GM12878 (cell line): ENCODE measurements around the gene TNPO2. TPM values are rescaled to one million over a fixed set of nuclear protein-coding genes. Genes with fewer than 3 reads are reported as not detected.
A peak's percentile ranks its signal among the peaks of the same experiment; 100 is the strongest.

Experiments used
- BRCA1 ChIP-seq: IDR thresholded peaks from 2 replicates; pipeline ENCODE4 v1.6.1; 2011; ENCODE audit warnings: low read depth, low read length, improper control_type of control experiment
- CHD1 ChIP-seq: IDR thresholded peaks from 2 replicates; pipeline ENCODE4 v1.6.1; 2012; ENCODE audit warnings: low read depth, low read length, improper control_type of control experiment
- DPF2 ChIP-seq: fragments of 450-650 bp; IDR thresholded peaks from 2 replicates; pipeline ENCODE4 v1.6.1; 2017; ENCODE audit warnings: mild to moderate bottlenecking
- EED ChIP-seq: sonication (generic); IDR thresholded peaks from 2 replicates; pipeline ENCODE4 v1.6.1; 2016; ENCODE audit warnings: antibody characterized with exemption, low read depth
- HCFC1 ChIP-seq: fragments of 150-350 bp; IDR thresholded peaks from 2 replicates; pipeline ENCODE4 v1.6.1; 2014; ENCODE audit warnings: low read length
- IKZF1 ChIP-seq: fragments of 450-650 bp; conservative IDR thresholded peaks from 2 replicates; pipeline ENCODE4 v1.6.1; 2017; ENCODE audit warnings: antibody characterized with exemption, mild to moderate bottlenecking
- MEF2B ChIP-seq: fragments of 450-650 bp; IDR thresholded peaks from 2 replicates; pipeline ENCODE4 v1.6.1; 2018; ENCODE audit warnings: mild to moderate bottlenecking, moderate library complexity; ENCODE audit not compliant: partially characterized antibody, poor library complexity, severe bottlenecking
- MYB ChIP-seq: fragments of 150-350 bp; IDR thresholded peaks from 2 replicates; pipeline ENCODE4 v1.6.1; 2014; ENCODE audit warnings: mild to moderate bottlenecking, low read depth, low read length, borderline replicate concordance
- MYC ChIP-seq: IDR thresholded peaks from 2 replicates; pipeline ENCODE4 v1.6.1; 2011; ENCODE audit warnings: mild to moderate bottlenecking, low read length, moderate library complexity, inconsistent platforms; ENCODE audit not compliant: insufficient read depth, insufficient replicate concordance, insufficient read length, severe bottlenecking
- NR2C2 ChIP-seq: IDR thresholded peaks from 2 replicates; pipeline ENCODE4 v1.6.1; 2011; ENCODE audit warnings: borderline replicate concordance, low read depth; ENCODE audit not compliant: control insufficient read depth, insufficient read length
- POLR2AphosphoS5 ChIP-seq: IDR thresholded peaks from 2 replicates; pipeline ENCODE4 v1.6.1; 2011; ENCODE audit warnings: mild to moderate bottlenecking, low read length, inconsistent platforms
- POU2F2 ChIP-seq: IDR thresholded peaks from 3 replicates; pipeline ENCODE4 v1.6.1; 2011; ENCODE audit warnings: low read depth, mild to moderate bottlenecking, low read length, borderline replicate concordance
- RAD51 ChIP-seq: fragments of 450-650 bp; IDR thresholded peaks from 2 replicates; pipeline ENCODE4 v1.6.1; 2016; ENCODE audit warnings: moderate library complexity, mild to moderate bottlenecking, inconsistent platforms
- SIX5 ChIP-seq: IDR thresholded peaks from 2 replicates; pipeline ENCODE4 v1.6.1; 2011; ENCODE audit warnings: mild to moderate bottlenecking, low read depth, low read length, moderate library complexity; ENCODE audit not compliant: severe bottlenecking
- SMARCA5 ChIP-seq: fragments of 450-650 bp; IDR thresholded peaks from 2 replicates; pipeline ENCODE4 v1.6.1; 2017; ENCODE audit warnings: mild to moderate bottlenecking
- SREBF2 ChIP-seq: IDR thresholded peaks from 2 replicates; pipeline ENCODE4 v1.6.1; 2012; ENCODE audit warnings: mild to moderate bottlenecking, low read length
- STAT1 ChIP-seq: fragments of 450-650 bp; conservative IDR thresholded peaks from 2 replicates; pipeline ENCODE4 v1.6.1; 2014; ENCODE audit warnings: antibody characterized with exemption, mild to moderate bottlenecking
- WRNIP1 ChIP-seq: IDR thresholded peaks from 2 replicates; pipeline ENCODE4 v1.6.1; 2011; ENCODE audit warnings: low read depth, low read length, improper control_type of control experiment, borderline replicate concordance
- polyA plus RNA-seq, 11 experiments: library from polyadenylated mRNA; depleted of rRNA in 4 of 11; unstranded in 6 of 11; stranded (reverse) in 5 of 11; fragments of >200 nt; fragmentation: Nextera tagmentation in 4 of 11; fragmentation: Illumina TruSeq in 1 of 11; extraction: Ambion mirVana in 4 of 11; extraction: Trizol in 1 of 11; gene quantifications; 1 replicate in 1 of 11; 2 replicates in 10 of 11; pipeline versions ENCODE4 v1.2.1 to v1.2.3, GENCODE V29; 2011 to 2016; ENCODE audit warnings: inconsistent platforms in 2 of 11, missing spikeins in 2 of 11, low read depth in 1 of 11
- total RNA-seq, 4 experiments: library from RNA; depleted of rRNA in 3 of 4; stranded (reverse); fragments of >200 nt in 3 of 4; fragmentation: Illumina TruSeq in 1 of 4; extraction: Trizol in 1 of 4; gene quantifications; 2 replicates each; pipeline versions ENCODE4 v1.2.1 to v1.2.3, GENCODE V29; 2013 to 2021
- TF ChIP-seq, protein P1 (sequence below): fragments of 450-650 bp; formaldehyde crosslinking; IDR thresholded peaks from 2 replicates; pipeline ENCODE4 v1.4.0; 2020; ENCODE audit warnings: mild to moderate bottlenecking, moderate library complexity
- TF ChIP-seq, protein P2 (sequence below): fragments of 450-650 bp; IDR thresholded peaks from 2 replicates; pipeline ENCODE4 v1.6.1; 2017; ENCODE audit warnings: low read depth, mild to moderate bottlenecking, moderate library complexity
- TF ChIP-seq, protein P3 (sequence below): IDR thresholded peaks from 2 replicates; pipeline ENCODE4 v1.6.1; 2011; ENCODE audit warnings: borderline replicate concordance, low read depth, mild to moderate bottlenecking, moderate library complexity, mixed read lengths, low read length; ENCODE audit not compliant: insufficient read depth; ENCODE audit errors: extremely low read length
- TF ChIP-seq, protein P4 (sequence below): fragments of 450-650 bp; IDR thresholded peaks from 2 replicates; pipeline ENCODE4 v1.6.1; 2014; ENCODE audit warnings: mild to moderate bottlenecking

TNPO2 gene
- total and polyA plus RNA-seq, 10 of the 15 experiments (the other 5 are each of a cell fraction or from before 2014, with no cell fraction given) = 5.5 to 99.7 (median 29.6) TPM

DNA sequence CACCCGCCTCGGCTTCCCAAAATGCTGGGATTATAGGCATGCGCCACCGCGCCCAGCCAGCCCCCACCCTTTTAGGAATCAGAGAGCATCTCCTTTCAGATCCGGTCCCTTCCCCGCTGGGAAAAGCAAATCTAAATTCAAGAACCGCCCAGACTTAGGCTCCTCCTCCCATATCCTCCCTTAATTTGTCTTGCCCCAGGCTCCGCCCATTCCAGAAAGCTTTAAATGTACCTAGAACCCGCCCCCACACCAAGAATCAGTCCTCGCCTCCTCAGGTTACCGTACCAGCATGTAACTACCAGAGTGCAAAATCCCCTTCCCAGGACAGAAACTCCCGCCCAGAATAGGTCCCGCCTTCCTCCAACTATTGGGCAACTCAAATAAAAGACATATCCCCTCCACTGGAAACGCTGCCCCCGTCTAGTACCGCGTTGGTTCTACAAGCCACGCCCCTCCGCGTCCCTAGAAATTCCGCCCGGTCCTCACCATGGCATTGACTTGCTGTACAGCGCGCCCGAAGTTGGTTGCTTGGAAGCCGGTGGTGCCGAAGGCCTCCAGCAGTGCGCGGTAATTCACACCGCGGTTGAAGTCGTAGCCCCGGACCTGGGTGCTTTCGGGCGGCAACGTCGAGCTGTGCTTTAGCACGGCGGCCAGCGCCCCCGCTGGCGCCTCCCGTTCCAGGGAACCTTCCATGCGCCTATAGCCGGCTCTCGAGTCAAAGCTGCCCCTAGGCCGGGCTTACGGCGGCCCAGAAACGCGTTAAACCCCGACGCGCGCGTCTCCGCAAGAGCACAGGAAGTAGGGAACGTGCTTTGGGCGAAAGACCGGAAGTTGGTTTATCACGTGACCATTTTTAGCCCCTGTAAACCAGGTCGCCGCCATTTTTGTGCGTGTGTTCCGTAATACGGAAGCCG, 42.4 kb downstream of the TNPO2 start, which contains the start of gene DHPS (continued):
- TF ChIP-seq, protein P1, sequence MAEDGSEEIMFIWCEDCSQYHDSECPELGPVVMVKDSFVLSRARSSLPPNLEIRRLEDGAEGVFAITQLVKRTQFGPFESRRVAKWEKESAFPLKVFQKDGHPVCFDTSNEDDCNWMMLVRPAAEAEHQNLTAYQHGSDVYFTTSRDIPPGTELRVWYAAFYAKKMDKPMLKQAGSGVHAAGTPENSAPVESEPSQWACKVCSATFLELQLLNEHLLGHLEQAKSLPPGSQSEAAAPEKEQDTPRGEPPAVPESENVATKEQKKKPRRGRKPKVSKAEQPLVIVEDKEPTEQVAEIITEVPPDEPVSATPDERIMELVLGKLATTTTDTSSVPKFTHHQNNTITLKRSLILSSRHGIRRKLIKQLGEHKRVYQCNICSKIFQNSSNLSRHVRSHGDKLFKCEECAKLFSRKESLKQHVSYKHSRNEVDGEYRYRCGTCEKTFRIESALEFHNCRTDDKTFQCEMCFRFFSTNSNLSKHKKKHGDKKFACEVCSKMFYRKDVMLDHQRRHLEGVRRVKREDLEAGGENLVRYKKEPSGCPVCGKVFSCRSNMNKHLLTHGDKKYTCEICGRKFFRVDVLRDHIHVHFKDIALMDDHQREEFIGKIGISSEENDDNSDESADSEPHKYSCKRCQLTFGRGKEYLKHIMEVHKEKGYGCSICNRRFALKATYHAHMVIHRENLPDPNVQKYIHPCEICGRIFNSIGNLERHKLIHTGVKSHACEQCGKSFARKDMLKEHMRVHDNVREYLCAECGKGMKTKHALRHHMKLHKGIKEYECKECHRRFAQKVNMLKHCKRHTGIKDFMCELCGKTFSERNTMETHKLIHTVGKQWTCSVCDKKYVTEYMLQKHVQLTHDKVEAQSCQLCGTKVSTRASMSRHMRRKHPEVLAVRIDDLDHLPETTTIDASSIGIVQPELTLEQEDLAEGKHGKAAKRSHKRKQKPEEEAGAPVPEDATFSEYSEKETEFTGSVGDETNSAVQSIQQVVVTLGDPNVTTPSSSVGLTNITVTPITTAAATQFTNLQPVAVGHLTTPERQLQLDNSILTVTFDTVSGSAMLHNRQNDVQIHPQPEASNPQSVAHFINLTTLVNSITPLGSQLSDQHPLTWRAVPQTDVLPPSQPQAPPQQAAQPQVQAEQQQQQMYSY (CRISPR knock-in tag) = peak; percentile 88
- TF ChIP-seq, protein P2, sequence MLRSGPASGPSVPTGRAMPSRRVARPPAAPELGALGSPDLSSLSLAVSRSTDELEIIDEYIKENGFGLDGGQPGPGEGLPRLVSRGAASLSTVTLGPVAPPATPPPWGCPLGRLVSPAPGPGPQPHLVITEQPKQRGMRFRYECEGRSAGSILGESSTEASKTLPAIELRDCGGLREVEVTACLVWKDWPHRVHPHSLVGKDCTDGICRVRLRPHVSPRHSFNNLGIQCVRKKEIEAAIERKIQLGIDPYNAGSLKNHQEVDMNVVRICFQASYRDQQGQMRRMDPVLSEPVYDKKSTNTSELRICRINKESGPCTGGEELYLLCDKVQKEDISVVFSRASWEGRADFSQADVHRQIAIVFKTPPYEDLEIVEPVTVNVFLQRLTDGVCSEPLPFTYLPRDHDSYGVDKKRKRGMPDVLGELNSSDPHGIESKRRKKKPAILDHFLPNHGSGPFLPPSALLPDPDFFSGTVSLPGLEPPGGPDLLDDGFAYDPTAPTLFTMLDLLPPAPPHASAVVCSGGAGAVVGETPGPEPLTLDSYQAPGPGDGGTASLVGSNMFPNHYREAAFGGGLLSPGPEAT = peak; percentile 78
- TF ChIP-seq WRNIP1 = no peak
- TF ChIP-seq DPF2 = peak; percentile 81
- TF ChIP-seq, protein P3, sequence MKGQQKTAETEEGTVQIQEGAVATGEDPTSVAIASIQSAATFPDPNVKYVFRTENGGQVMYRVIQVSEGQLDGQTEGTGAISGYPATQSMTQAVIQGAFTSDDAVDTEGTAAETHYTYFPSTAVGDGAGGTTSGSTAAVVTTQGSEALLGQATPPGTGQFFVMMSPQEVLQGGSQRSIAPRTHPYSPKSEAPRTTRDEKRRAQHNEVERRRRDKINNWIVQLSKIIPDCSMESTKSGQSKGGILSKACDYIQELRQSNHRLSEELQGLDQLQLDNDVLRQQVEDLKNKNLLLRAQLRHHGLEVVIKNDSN = peak; percentile 85
- TF ChIP-seq RAD51 = peak; percentile 99
- peak; percentile 47 for TF ChIP-seq MEF2B
- TF ChIP-seq IKZF1 = peak; percentile 79
- TF ChIP-seq HCFC1 = peak; percentile 81
- TF ChIP-seq SMARCA5 = peak; percentile 72; the same call in 1 of the 2 replicates
- no peak for TF ChIP-seq MYB
- no peak; the same call in 1 of the 2 replicates for TF ChIP-seq BRCA1
- TF ChIP-seq MYC = no peak
- TF ChIP-seq STAT1 = no peak
- TF ChIP-seq CHD1 = no peak
- TF ChIP-seq, protein P4, sequence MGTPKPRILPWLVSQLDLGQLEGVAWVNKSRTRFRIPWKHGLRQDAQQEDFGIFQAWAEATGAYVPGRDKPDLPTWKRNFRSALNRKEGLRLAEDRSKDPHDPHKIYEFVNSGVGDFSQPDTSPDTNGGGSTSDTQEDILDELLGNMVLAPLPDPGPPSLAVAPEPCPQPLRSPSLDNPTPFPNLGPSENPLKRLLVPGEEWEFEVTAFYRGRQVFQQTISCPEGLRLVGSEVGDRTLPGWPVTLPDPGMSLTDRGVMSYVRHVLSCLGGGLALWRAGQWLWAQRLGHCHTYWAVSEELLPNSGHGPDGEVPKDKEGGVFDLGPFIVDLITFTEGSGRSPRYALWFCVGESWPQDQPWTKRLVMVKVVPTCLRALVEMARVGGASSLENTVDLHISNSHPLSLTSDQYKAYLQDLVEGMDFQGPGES = no peak
- TF ChIP-seq EED = no peak
- TF ChIP-seq SIX5 = peak; percentile 70
- TF ChIP-seq POU2F2 = peak; percentile 68; the same call in 2 of the 3 replicates
- peak; percentile 97 for TF ChIP-seq POLR2AphosphoS5
- peak; percentile 35; the same call in 1 of the 2 replicates for TF ChIP-seq SREBF2
- TF ChIP-seq NR2C2 = no peak
